ENCODE results near the gene VPS8. TPM values are rescaled to one million over a fixed set of nuclear protein-coding genes. Genes with fewer than 3 reads are reported as not detected.

VPS8 gene
- total RNA-seq, 4 donors from 2014 or later: 32.5 to 63.7 (median 45.6) TPM

DNA sequence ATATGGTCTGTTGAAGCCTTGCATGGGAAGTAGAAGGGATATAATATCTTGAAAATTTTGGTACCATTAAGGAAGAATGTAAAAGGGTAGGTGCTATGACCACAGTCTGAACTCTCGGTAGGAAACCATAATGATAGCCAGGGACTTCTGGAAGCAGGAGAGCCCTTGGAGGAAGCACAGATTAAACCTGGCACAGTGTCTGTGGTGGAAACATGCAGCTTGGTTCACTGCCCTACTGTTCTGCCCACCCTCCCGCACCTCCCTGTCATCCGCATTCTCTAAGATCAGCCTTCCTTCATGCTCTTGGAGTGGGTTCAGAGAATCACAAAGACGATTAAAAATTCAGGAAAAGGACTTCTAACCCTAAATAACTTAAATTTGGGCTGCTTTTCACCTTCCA lies 20.9 kb downstream of the VPS8 start:
- TF ChIP-seq, protein P1, sequence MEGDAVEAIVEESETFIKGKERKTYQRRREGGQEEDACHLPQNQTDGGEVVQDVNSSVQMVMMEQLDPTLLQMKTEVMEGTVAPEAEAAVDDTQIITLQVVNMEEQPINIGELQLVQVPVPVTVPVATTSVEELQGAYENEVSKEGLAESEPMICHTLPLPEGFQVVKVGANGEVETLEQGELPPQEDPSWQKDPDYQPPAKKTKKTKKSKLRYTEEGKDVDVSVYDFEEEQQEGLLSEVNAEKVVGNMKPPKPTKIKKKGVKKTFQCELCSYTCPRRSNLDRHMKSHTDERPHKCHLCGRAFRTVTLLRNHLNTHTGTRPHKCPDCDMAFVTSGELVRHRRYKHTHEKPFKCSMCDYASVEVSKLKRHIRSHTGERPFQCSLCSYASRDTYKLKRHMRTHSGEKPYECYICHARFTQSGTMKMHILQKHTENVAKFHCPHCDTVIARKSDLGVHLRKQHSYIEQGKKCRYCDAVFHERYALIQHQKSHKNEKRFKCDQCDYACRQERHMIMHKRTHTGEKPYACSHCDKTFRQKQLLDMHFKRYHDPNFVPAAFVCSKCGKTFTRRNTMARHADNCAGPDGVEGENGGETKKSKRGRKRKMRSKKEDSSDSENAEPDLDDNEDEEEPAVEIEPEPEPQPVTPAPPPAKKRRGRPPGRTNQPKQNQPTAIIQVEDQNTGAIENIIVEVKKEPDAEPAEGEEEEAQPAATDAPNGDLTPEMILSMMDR (IDR thresholded peaks at IDR 0.05): no peak
- DNase-seq (ENCODE audit: low spot score) (no peak), ATAC-seq (ENCODE audit: low FRiP score) (no peak)

DNA sequence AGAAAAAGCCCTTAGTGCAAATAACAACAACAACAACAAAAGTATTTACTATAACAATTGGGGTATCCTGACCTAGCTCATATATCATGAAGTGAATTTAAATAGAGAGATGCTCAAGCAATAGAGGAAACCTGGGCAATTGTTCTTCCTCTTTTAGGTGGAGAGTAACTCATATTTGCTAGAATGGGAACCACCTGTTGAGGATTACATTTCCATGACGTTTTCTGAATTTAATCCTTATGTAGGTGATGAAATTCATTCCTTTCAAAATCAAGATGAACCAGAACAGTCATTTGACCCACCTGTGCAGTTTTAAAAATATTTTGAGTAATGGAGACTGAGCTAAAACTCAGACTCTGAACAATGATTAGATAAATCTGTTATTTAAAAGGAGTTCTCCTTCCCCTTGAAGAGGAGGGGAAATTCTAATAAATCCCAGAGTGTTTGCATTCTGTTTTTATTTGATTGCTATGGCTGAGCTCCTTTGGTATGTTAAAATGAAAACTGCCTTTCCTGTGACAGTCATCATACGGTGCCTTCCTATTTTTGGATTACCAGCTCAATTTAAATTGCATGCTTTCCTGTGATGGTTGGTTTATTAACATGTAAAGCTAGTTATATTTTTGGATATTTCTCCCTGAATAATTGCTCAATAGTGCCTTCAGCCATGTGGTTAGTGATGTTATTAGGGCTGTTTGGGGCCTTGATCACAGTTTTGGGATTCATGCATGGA lies 24.3 kb downstream of the VPS8 start:
- TF ChIP-seq, protein P1 (IDR thresholded peaks at IDR 0.05): no peak
- no peak for ATAC-seq (ENCODE audit: low FRiP score)
- no peak for DNase-seq (ENCODE audit: low spot score)

GRCh38 chr3:184842433-184842832 lies 30.5 kb downstream of the VPS8 start:
- DNase-seq (ENCODE audit: low spot score): no peak
- no peak for ATAC-seq (ENCODE audit: low FRiP score)
- TF ChIP-seq, protein P1 (IDR thresholded peaks at IDR 0.05): no peak

- DNase-seq (ENCODE audit: low spot score) (no peak), ATAC-seq (ENCODE audit: low FRiP score) (no peak)
- TF ChIP-seq, protein P1 (IDR thresholded peaks at IDR 0.05): no peak
These were observed 33.9 kb downstream of the VPS8 start for GRCh38 chr3:184845819-184846218.

- ATAC-seq (ENCODE audit: low FRiP score) (no peak), DNase-seq (ENCODE audit: low spot score) (no peak)
- TF ChIP-seq, protein P1 (IDR thresholded peaks at IDR 0.05): no peak
These were observed 34.5 kb downstream of the VPS8 start for GRCh38 chr3:184846496-184846895.

GRCh38 chr3:184848934-184849333 lies 37.0 kb downstream of the VPS8 start:
- TF ChIP-seq, protein P1 (IDR thresholded peaks at IDR 0.05): no peak
- ATAC-seq (ENCODE audit: low FRiP score): no peak
- DNase-seq (ENCODE audit: low spot score): no peak

DNA sequence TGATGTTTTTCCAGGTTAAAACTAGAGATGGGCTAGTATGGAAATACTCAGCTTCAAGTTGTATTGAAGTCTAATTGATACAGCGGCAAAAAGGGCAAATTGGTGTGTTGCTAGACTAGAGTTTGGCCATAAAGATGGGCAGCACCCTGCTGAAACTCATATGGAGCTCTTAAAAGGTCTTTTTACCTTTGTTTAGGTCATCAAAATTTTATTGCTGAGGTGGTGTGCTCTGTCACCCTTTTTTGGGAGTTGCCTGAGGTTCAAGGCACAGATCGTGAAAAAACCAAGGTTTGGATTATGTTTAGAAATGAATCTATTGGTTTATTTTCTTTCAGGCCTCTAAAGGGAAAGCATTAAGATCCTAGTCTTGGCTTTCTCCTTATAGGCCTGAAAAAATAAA lies 38.2 kb downstream of the VPS8 start:
- DNase-seq (ENCODE audit: low spot score): no peak
- TF ChIP-seq, protein P1 (IDR thresholded peaks at IDR 0.05): no peak

More for the DNA sequence above, 38.2 kb downstream of the VPS8 start:
- ATAC-seq (ENCODE audit: low FRiP score): no peak
